Calu3 (cell line): Measurements from ENCODE around the gene MYH14. TPM values are rescaled to one million over a fixed set of nuclear protein-coding genes. Genes with fewer than 3 reads are reported as not detected.
A peak's percentile ranks its signal among the peaks of the same experiment; 100 is the strongest.

ENCODE experiments used
- BruUV-seq: library from RNA; stranded (reverse); fragments of 400-500 nt; replicated peaks from 2 replicates; lab custom pipeline; 2021; lab: Mats Ljungman, UMichigan
- CTCF ChIA-PET: fragments of 300-600 bp; sonication (Branson Sonifier 250); formaldehyde crosslinking; loops from one replicate; lab custom pipeline; 2022; ENCODE audit warnings: antibody characterized with exemption; lab: Charles Lee
- DNase-seq: peaks from one replicate; pipeline ENCODE4 v3.0.0; 2022
- H3K27ac Mint-ChIP-seq: one replicate; pipeline ENCODE4 v1.8.0; 2022; ENCODE audit warnings: mixed read lengths; ENCODE audit not compliant: unreplicated experiment
- H3K27me3 Mint-ChIP-seq: one replicate; pipeline ENCODE4 v1.8.0; 2022; ENCODE audit warnings: mixed read lengths; ENCODE audit not compliant: unreplicated experiment
- H3K36me3 Mint-ChIP-seq: one replicate; pipeline ENCODE4 v1.8.0; 2022; ENCODE audit warnings: mild to moderate bottlenecking, moderate library complexity, mixed read lengths; ENCODE audit not compliant: insufficient read depth, unreplicated experiment
- H3K4me1 Mint-ChIP-seq: one replicate; pipeline ENCODE4 v1.8.0; 2022; ENCODE audit warnings: mild to moderate bottlenecking, low read depth, mixed read lengths; ENCODE audit not compliant: unreplicated experiment
- H3K4me3 Mint-ChIP-seq: one replicate; pipeline ENCODE4 v1.8.0; 2022; ENCODE audit warnings: mild to moderate bottlenecking, low read depth, moderate library complexity, mixed read lengths; ENCODE audit not compliant: unreplicated experiment
- H3K9me3 Mint-ChIP-seq: one replicate; pipeline ENCODE4 v1.8.0; 2022; ENCODE audit warnings: low read depth, mixed read lengths; ENCODE audit not compliant: unreplicated experiment
- CTCF ChIP-seq: fragments of 200-600 bp; IDR thresholded peaks from one replicate; pipeline ENCODE4 v1.8.0; 2022; ENCODE audit warnings: antibody characterized with exemption; ENCODE audit not compliant: unreplicated experiment
- intact Hi-C: fragments of 100-400 bp; cut with micrococcal nuclease; formaldehyde crosslinking; loops from one replicate; pipeline ENCODE4 v1.10.0; 2022; ENCODE audit not compliant: unreplicated experiment
- total RNA-seq: library from RNA; stranded (reverse); gene quantifications from 2 replicates; pipeline ENCODE4 v1.2.3, GENCODE V29; 2022

MYH14 gene
- total RNA-seq, 1 experiment from 2014 or later = 255 TPM

- no peak overlapping the region for H3K27ac Mint-ChIP-seq
- intact Hi-C loops = loop anchor here (5.0 kb wide), 1 partner anchor 36 kb away; no protein-coding TSS in a partner anchor
- H3K27me3 Mint-ChIP-seq = no peaks in the 10 kb centered on the region
- H3K9me3 Mint-ChIP-seq = no peaks in the 10 kb centered on the region
- TF ChIP-seq CTCF = no peak
- H3K4me1 Mint-ChIP-seq = peaks cover 29% of the 10 kb centered on the region
- no peak for DNase-seq
- CTCF ChIA-PET = interaction anchor here (0.6 to 1.0 kb wide), 2 partner anchors 14 to 28 kb away, joined by 3 read pairs; no protein-coding TSS in a partner anchor
- H3K4me3 Mint-ChIP-seq = no peak overlapping the region
- BruUV-seq = no TSS peak
- H3K36me3 Mint-ChIP-seq = peaks cover 6% of the 10 kb centered on the region
Measured at GRCh38 chr19:50176775-50177174, 26.6 kb upstream of the MYH14 start.

DNA sequence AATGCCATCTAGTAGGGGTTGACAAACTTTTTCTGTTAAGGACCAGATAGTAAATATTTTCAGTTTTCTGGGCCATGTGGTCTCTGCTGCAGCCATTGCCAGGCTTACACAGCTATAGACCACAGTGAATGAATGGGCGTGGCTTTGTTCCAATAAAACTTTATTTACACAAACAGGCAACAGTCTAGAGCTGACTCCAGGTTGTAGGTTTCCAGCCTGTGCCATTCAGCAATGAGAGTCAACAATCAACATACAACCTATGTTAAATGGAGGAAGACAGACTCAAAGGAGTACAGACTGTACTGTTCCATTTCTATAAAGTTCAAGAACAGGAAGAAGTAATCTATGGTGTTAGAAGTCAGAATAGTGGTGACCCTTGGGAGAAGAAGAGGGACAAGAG is 25.1 kb upstream of the MYH14 start:
- Mint-ChIP-seq H3K9me3 (no peaks in the 10 kb centered on the region), H3K27me3 (no peaks in the 10 kb centered on the region), H3K4me3 (peak overlapping the region; percentile 27), H3K36me3 (peaks cover 2% of the 10 kb centered on the region), H3K4me1 (peaks cover 19% of the 10 kb centered on the region), H3K27ac (peak overlapping the region; percentile 81)
- intact Hi-C loops = loop anchor here (5.0 kb wide), 1 partner anchor 34 kb away; no protein-coding TSS in a partner anchor
- BruUV-seq = no TSS peak
- CTCF ChIA-PET = interaction anchor here (1.1 to 1.2 kb wide), 2 partner anchors 12 to 37 kb away, joined by 5 to 6 read pairs; no protein-coding TSS in a partner anchor
- DNase-seq = no peak
- no peak for TF ChIP-seq CTCF

DNA sequence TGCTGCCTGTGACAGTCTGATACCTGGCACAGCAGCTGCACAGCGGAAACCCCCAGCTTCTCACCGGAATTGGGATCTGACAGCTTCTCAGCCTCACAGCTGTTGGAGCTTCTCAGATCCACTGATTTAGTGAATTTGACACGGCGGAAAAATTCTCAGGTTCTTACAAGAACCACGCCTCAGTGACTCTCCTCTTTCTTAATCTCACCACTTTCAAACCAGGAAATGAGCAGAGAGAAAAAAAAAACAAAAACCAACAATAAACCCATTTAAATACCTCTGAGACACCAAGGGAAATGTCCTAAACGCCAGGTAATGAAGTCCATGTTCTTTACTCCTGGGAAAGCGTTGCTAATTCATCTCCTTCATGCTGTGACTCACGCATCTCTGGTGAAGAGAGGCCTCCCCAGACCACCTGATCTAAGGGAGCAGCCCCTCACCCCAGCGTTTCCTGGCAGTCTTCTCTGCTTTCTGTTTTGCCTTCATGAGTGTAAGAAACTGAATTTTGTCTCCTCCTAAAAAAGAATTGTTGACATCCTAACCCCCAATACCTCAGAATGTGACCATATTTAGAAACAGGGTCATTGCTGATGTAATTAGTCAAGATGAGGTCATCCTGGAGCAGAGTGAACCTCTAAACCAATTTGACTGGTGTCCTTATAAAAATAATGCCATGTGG is 24.4 kb upstream of the MYH14 start:
- no peak for TF ChIP-seq CTCF
- BruUV-seq = TSS peak; percentile 95
- peak; percentile 60 for DNase-seq
- CTCF ChIA-PET = interaction anchor here (1.1 to 1.2 kb wide), 3 partner anchors 12 to 67 kb away, joined by 4 to 6 read pairs (median 5); no protein-coding TSS in a partner anchor
- Mint-ChIP-seq H3K9me3 (no peaks in the 10 kb centered on the region), H3K27ac (peak overlapping the region; percentile 81), H3K36me3 (no peaks in the 10 kb centered on the region), H3K4me3 (peak overlapping the region; percentile 27), H3K27me3 (no peaks in the 10 kb centered on the region), H3K4me1 (peaks cover 16% of the 10 kb centered on the region)
- intact Hi-C loops = loop anchor here (5.0 kb wide), 1 partner anchor 33 kb away; no protein-coding TSS in a partner anchor

GRCh38 chr19:50181121-50181520 is 22.3 kb upstream of the MYH14 start:
- Mint-ChIP-seq H3K9me3 (no peaks in the 10 kb centered on the region), H3K4me1 (peaks cover 16% of the 10 kb centered on the region), H3K4me3 (no peak overlapping the region), H3K27me3 (no peaks in the 10 kb centered on the region), H3K27ac (no peak overlapping the region), H3K36me3 (no peaks in the 10 kb centered on the region)
- DNase-seq = no peak
- no peak for TF ChIP-seq CTCF
- BruUV-seq = no TSS peak
- intact Hi-C loops = no loop called here
- CTCF ChIA-PET = interaction anchor here (0.5 to 0.6 kb wide), 3 partner anchors 22 to 496 kb away, joined by 3 to 6 read pairs (median 4); partner anchors contain the start of gene MYH14
